Trophoblast cell (in vitro differentiated cells and primary cell): ENCODE data around the gene ALK.

ENCODE experiments used
- DNase-seq, 2 donors: peaks; one replicate each; pipeline ENCODE4 v3.0.0-alpha.2; 2016
- H2AFZ ChIP-seq: 2 replicates; pipeline ENCODE4 v1.6.1; 2013; ENCODE audit warnings: low read length, moderate library complexity, mild to moderate bottlenecking; ENCODE audit not compliant: insufficient read depth, poor library complexity
- H2AK5ac ChIP-seq: 2 replicates; pipeline ENCODE4 v1.6.1; 2013; ENCODE audit warnings: mild to moderate bottlenecking, low read length
- H2BK120ac ChIP-seq: 2 replicates; pipeline ENCODE4 v1.6.1; 2013; ENCODE audit warnings: low read length, mild to moderate bottlenecking, moderate library complexity; ENCODE audit not compliant: insufficient read depth, poor library complexity
- H2BK12ac ChIP-seq: 2 replicates; pipeline ENCODE4 v1.6.1; 2013; ENCODE audit warnings: mild to moderate bottlenecking, low read length, moderate library complexity
- H2BK5ac ChIP-seq: 2 replicates; pipeline ENCODE4 v1.6.1; 2013; ENCODE audit warnings: low read length, low read depth, moderate library complexity, mild to moderate bottlenecking; ENCODE audit not compliant: poor library complexity
- H3K14ac ChIP-seq: 2 replicates; pipeline ENCODE4 v1.6.1; 2013; ENCODE audit warnings: mild to moderate bottlenecking, low read length
- H3K18ac ChIP-seq: 2 replicates; pipeline ENCODE4 v1.6.1; 2013; ENCODE audit warnings: mild to moderate bottlenecking, low read length
- H3K23ac ChIP-seq: 2 replicates; pipeline ENCODE4 v1.6.1; 2013; ENCODE audit warnings: low read length
- H3K27ac ChIP-seq: 2 replicates; pipeline ENCODE4 v1.5.1; 2013; ENCODE audit warnings: low read depth, mild to moderate bottlenecking, inconsistent platforms, low read length, moderate library complexity
- H3K27me3 ChIP-seq: 2 replicates; pipeline ENCODE4 v1.6.1; 2013; ENCODE audit warnings: inconsistent platforms, mild to moderate bottlenecking, low read length, moderate library complexity; ENCODE audit not compliant: insufficient read depth
- H3K36me3 ChIP-seq, 2 experiments: 1 replicate in 1 of 2; 2 replicates in 1 of 2; pipeline ENCODE4 v1.6.1; 2013; ENCODE audit warnings: low read length in 2 of 2, mild to moderate bottlenecking in 2 of 2, moderate library complexity in 1 of 2; ENCODE audit not compliant: insufficient read depth in 2 of 2, control insufficient read depth in 1 of 2
- H3K4ac ChIP-seq: 2 replicates; pipeline ENCODE4 v1.6.1; 2013; ENCODE audit warnings: low read depth, mild to moderate bottlenecking, low read length, moderate library complexity
- H3K4me1 ChIP-seq, 2 experiments: 1 replicate in 1 of 2; 2 replicates in 1 of 2; pipeline ENCODE4 v1.6.1; 2013; ENCODE audit warnings: low read length in 2 of 2, mild to moderate bottlenecking in 2 of 2, moderate library complexity in 1 of 2; ENCODE audit not compliant: insufficient read depth in 2 of 2, control insufficient read depth in 1 of 2
- H3K4me2 ChIP-seq: 2 replicates; pipeline ENCODE4 v1.6.1; 2013; ENCODE audit warnings: inconsistent platforms, mild to moderate bottlenecking, low read length, moderate library complexity
- H3K4me3 ChIP-seq: 2 replicates; pipeline ENCODE4 v1.5.1; 2013; ENCODE audit warnings: mild to moderate bottlenecking, low read depth, low read length, inconsistent platforms
- H3K79me1 ChIP-seq: one replicate; pipeline ENCODE4 v1.6.1; 2013; ENCODE audit warnings: low read length
- H3K79me2 ChIP-seq: 2 replicates; pipeline ENCODE4 v1.6.1; 2013; ENCODE audit warnings: low read length, mild to moderate bottlenecking; ENCODE audit not compliant: control insufficient read depth, insufficient read depth, poor library complexity
- H3K9ac ChIP-seq: 2 replicates; pipeline ENCODE4 v1.6.1; 2013; ENCODE audit warnings: mild to moderate bottlenecking, low read length
- H3K9me3 ChIP-seq: 2 replicates; pipeline ENCODE4 v1.6.1; 2013; ENCODE audit warnings: low read depth, mild to moderate bottlenecking, control low read depth, inconsistent platforms, low read length; ENCODE audit not compliant: insufficient read depth
- H4K12ac ChIP-seq: 2 replicates; pipeline ENCODE4 v1.6.1; 2013; ENCODE audit warnings: low read depth, mild to moderate bottlenecking, low read length, moderate library complexity
- H4K8ac ChIP-seq: 2 replicates; pipeline ENCODE4 v1.6.1; 2013; ENCODE audit warnings: low read depth, mild to moderate bottlenecking, low read length, moderate library complexity
- H4K91ac ChIP-seq: one replicate; pipeline ENCODE4 v1.6.1; 2013; ENCODE audit warnings: low read depth, mild to moderate bottlenecking, low read length, moderate library complexity
- WGBS: extraction: QIAGEN DNeasy Blood & Tissue Kit; methylation state at CpG from one replicate; pipeline ENCODE4 v1.1.7; 2013; ENCODE audit warnings: missing lambda C conversion rate; ENCODE audit not compliant: insufficient read length, insufficient coverage; ENCODE audit errors: extremely low coverage; 5-methylcytosine and 5-hydroxymethylcytosine counted together

The ALK gene

GRCh38 chr2:29460190-29460589 is 461.2 kb downstream of the ALK start:
- H3K18ac ChIP-seq = no peak overlapping the region
- H3K23ac ChIP-seq = no peak overlapping the region

GRCh38 chr2:29459445-29460179 is 461.8 kb downstream of the ALK start:
- H3K36me3 ChIP-seq = no peaks in the 10 kb centered on the region
- H2BK120ac ChIP-seq = no peak overlapping the region
- peaks cover 0 to 5% of the 10 kb centered on the region in 2 experiments for H3K4me1 ChIP-seq
- no peak overlapping the region for H3K9ac ChIP-seq
- no peak overlapping the region for H3K4ac ChIP-seq
- H3K14ac ChIP-seq = no peak overlapping the region
- no peak overlapping the region for H2BK5ac ChIP-seq
- H3K9me3 ChIP-seq = no peaks in the 10 kb centered on the region
- no peak overlapping the region for H3K23ac ChIP-seq
- H4K91ac ChIP-seq = no peak overlapping the region
- H4K8ac ChIP-seq = no peak overlapping the region
- no peak overlapping the region for H3K4me2 ChIP-seq
- no CpG with 5 or more reads among the region's 4 CpGs for WGBS
- H3K79me1 ChIP-seq = no peaks in the 10 kb centered on the region
- H2AK5ac ChIP-seq = no peak overlapping the region
- H3K27me3 ChIP-seq = no peaks in the 10 kb centered on the region
- H2BK12ac ChIP-seq = no peak overlapping the region
- no peak overlapping the region for H2AFZ ChIP-seq
- no peaks in the 10 kb centered on the region for H3K79me2 ChIP-seq
- no peak overlapping the region for H3K4me3 ChIP-seq
- no peak overlapping the region for H3K18ac ChIP-seq
- peak in 1 of 2 donors; percentile 14 for DNase-seq
- no peak overlapping the region for H3K27ac ChIP-seq
- no peak overlapping the region for H4K12ac ChIP-seq

More at GRCh38 chr2:29460190-29460589, 461.2 kb downstream of the ALK start:
- H3K14ac ChIP-seq = no peak overlapping the region
- peaks cover 0 to 4% of the 10 kb centered on the region in 2 experiments for H3K4me1 ChIP-seq
- H2BK12ac ChIP-seq = no peak overlapping the region
- no peak overlapping the region for H2AK5ac ChIP-seq
- no peaks in the 10 kb centered on the region for H3K79me2 ChIP-seq
- H3K4me3 ChIP-seq = no peak overlapping the region
- H4K8ac ChIP-seq = no peak overlapping the region
- no peaks in the 10 kb centered on the region for H3K79me1 ChIP-seq
- H3K9ac ChIP-seq = no peak overlapping the region
- H3K36me3 ChIP-seq = no peaks in the 10 kb centered on the region
- WGBS = no CpG with 5 or more reads among the region's 3 CpGs
- no peak overlapping the region for H3K4me2 ChIP-seq
- H3K27me3 ChIP-seq = no peaks in the 10 kb centered on the region
- DNase-seq = no peak
- H4K12ac ChIP-seq = no peak overlapping the region
- no peak overlapping the region for H3K27ac ChIP-seq
- H3K4ac ChIP-seq = no peak overlapping the region
- H2BK120ac ChIP-seq = no peak overlapping the region
- H3K9me3 ChIP-seq = no peaks in the 10 kb centered on the region
- H4K91ac ChIP-seq = no peak overlapping the region
- H2AFZ ChIP-seq = no peak overlapping the region
- H2BK5ac ChIP-seq = no peak overlapping the region

- no peak overlapping the region for H2AK5ac ChIP-seq
Measured at GRCh38 chr2:29456429-29456828, 465.0 kb downstream of the ALK start.

GRCh38 chr2:29455200-29455860 is 466.1 kb downstream of the ALK start:
- Histone ChIP-seq H3K14ac (no peak overlapping the region), H3K9ac (no peak overlapping the region), H3K4me3 (no peak overlapping the region), H3K27me3 (no peaks in the 10 kb centered on the region), H2BK5ac (no peak overlapping the region), H3K36me3 (no peaks in the 10 kb centered on the region), H4K91ac (no peak overlapping the region), H4K8ac (no peak overlapping the region), H2AFZ (no peak overlapping the region), H2AK5ac (no peak overlapping the region), H3K79me2 (no peaks in the 10 kb centered on the region), H3K4me1 (peaks cover 0 to 2% of the 10 kb centered on the region in 2 experiments), H3K18ac (no peak overlapping the region), H3K23ac (no peak overlapping the region), H3K27ac (no peak overlapping the region), H3K4me2 (no peak overlapping the region), H3K79me1 (no peaks in the 10 kb centered on the region), H2BK12ac (no peak overlapping the region), H3K9me3 (no peaks in the 10 kb centered on the region), H2BK120ac (no peak overlapping the region), H4K12ac (no peak overlapping the region), H3K4ac (no peak overlapping the region)
- DNase-seq = no peak
- WGBS = no CpG with 5 or more reads among the region's 6 CpGs

More at GRCh38 chr2:29456429-29456828, 465.0 kb downstream of the ALK start:
- Histone ChIP-seq H4K12ac (no peak overlapping the region), H3K27ac (no peak overlapping the region), H3K36me3 (no peaks in the 10 kb centered on the region), H2BK5ac (no peak overlapping the region), H2BK120ac (no peak overlapping the region), H4K91ac (no peak overlapping the region), H3K4ac (no peak overlapping the region), H3K9me3 (no peaks in the 10 kb centered on the region), H3K79me2 (no peaks in the 10 kb centered on the region), H3K4me1 (peaks cover 0 to 2% of the 10 kb centered on the region in 2 experiments), H4K8ac (no peak overlapping the region), H3K9ac (no peak overlapping the region), H3K23ac (no peak overlapping the region), H3K14ac (no peak overlapping the region), H3K4me2 (no peak overlapping the region), H3K79me1 (no peaks in the 10 kb centered on the region), H3K18ac (no peak overlapping the region), H3K4me3 (no peak overlapping the region), H3K27me3 (no peaks in the 10 kb centered on the region), H2AFZ (no peak overlapping the region), H2BK12ac (no peak overlapping the region)
- no peak for DNase-seq
